Right lung (tissue), 5 donors: ENCODE measurements around the gene AP1B1. TPM values are rescaled to one million over a fixed set of nuclear protein-coding genes. Genes with fewer than 3 reads are reported as not detected.

Source experiments
- DNase-seq, 2 donors: peaks; one replicate each; pipeline ENCODE4 v3.0.0-alpha.2; 2013
- polyA plus RNA-seq, 5 donors: library from polyadenylated mRNA; unstranded; fragments of 120-200 nt; gene quantifications; one replicate each; pipeline versions ENCODE4 v1.2.1 to v1.2.3, GENCODE V29; 2013; ENCODE audit warnings: inconsistent platforms in 1 of 5, low replicate concordance in 1 of 5; ENCODE audit not compliant: insufficient read length in 5 of 5, insufficient read depth in 1 of 5

The AP1B1 gene
- polyA plus RNA-seq, 5 donors = 27.6 to 39.1 (median 33.7) TPM

GRCh38 chr22:29334148-29334547, 54.2 kb downstream of the AP1B1 start:
- DNase-seq = no peak

DNA sequence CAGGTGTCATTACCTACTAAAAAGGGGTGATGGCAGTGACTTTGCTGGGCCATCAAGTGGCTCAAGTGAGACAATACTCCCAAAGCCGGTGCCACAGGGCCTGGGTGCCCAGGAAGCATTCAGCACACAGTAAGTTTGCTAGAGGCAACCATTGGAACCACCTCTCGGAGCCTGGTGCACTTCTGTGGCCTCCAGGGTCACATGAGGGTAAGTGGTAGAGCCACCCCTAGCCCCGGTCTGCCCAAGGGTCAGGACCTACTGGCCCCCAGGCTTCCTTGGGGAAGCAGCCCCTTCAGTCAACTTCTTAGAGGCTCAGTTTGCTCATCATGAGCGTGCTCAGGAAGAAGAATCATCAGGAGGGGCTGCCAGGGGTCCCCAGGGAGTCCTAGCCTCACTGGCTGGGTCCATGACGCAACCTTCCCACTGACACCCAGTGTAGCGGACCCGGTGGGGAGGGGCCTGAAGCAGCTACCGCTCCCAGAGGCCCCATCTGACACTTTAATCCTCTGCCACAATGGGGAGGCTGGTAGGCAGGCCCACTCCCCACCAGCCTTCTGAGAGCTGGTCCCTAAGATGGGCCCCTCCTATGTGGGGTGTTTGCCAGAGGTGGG, 55.4 kb downstream of the AP1B1 start:
- no peak for DNase-seq

GRCh38 chr22:29331658-29332300, 56.6 kb downstream of the AP1B1 start:
- no peak for DNase-seq

GRCh38 chr22:29331213-29331612, 57.2 kb downstream of the AP1B1 start:
- no peak for DNase-seq

DNA sequence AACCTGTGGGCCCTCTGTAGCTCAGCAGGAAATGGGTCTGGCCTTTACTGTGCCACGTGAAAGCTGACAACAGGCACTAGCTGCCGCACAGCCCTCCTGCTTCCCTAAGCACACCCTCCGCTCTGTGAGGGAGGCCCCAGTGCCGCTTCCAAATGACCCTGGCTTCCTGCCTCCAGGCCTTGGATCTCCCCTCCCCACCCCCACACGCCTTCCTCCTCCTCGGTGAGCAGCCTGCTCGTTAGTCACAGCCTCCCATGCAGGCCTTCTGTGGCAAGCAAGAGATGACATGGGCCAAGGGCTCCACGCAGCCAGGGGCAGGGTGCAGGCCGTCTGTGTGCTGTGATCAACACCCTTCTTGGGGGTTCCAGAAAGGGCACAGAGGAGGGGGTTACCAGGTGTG, 57.6 kb downstream of the AP1B1 start:
- peak in 1 of 2 donors; percentile 28 for DNase-seq

GRCh38 chr22:29330291-29330690, 58.1 kb downstream of the AP1B1 start:
- DNase-seq = no peak

- no peak for DNase-seq
Observed at GRCh38 chr22:29329581-29329980, 58.8 kb downstream of the AP1B1 start.

DNA sequence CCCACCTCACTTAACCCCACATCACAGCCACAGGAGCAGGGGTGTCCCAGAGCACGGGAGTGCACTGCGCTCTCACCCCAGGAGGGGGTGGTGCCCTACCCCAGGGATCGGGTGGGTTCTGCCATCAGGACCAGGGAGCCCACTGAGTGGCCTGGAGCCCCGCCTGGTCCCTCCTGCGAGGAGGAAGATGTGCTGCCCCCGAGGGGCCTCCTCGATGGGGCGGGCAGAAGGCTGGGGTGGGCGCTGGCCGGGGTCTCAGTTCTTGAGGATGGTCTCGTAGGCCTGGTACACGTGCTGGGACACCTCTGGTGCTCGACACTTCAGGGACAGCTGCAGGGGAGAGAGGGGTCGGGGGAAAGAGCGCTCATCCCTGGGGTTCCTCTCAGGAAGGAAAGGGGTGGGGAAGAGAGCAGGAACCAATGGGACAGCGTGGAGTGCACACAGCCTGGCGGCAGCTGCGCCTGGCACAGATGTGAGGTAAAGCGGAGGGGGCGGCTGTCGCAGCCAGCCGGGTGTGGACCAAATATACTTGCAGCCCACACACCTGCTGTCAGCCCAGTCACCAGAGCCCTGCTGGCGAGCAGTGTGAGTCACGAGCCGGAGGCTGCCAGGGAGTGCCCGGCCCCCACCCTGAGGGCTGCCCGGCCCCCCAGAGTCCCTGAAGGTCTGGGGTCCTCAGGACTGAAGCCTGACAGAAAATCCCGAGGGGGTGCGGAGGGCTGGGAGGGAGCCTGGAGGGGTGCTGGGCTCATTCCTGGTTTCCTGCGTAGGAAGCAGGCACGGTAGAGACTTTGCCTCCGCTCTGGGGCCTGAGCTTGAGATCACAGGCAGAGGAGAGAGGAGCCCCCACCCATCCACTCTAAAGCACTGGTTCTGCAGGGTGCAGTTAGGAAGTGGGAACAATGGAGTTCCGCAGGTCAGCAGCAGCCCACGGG, 59.5 kb downstream of the AP1B1 start:
- DNase-seq = no peak

DNA sequence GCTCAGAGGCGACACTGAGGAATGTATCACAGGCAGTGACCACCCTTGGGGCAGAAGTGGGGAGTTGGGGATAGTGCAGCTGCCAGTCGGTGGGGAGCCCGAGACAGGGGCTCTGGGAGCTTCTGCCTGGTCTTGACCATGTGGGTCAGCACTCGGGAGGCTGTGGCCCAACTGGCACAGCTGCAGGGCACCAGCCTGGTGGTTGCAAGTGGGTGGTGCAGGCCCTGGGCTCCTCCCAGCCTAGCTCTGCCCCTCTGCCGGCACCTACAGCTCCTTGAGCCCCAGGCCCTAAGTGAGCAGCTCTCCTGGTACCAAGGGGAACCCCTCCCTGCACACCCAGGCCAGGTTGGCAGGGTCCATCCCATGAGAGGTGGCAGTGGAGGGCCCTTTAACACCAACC, 60.3 kb downstream of the AP1B1 start:
- no peak for DNase-seq

DNA sequence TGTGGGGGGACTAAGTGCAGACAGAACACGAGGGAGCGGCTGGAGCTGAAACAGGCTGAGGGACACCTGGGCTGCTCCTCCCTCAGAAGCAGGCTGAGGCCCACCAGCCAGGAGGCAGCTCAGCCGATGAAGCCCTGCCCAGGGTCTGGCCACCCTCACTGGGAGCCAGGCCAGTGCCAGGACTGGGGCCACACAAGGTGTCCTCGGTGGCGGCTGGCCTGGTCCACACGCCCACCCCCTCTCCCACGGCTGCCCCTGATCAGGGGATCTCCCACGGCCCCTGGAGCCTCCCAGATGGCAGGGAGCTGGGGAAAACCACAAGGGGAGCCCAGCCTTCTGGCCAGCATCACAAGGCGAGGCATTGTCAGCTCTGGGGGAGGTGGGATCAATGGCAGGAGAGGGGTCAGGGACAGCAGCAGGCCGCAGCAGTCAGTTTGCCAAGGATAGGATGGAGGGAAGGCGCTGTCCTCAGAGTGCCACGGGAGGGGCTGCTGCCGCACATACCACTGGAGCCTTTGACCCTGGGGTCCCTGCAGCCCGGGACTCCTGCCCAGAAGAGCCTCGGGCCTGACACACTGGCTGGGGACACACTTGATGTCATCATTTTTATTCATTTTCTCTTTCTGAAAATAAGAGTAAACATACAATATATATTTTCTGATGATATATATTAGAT, 61.1 kb downstream of the AP1B1 start:
- DNase-seq = no peak

DNA sequence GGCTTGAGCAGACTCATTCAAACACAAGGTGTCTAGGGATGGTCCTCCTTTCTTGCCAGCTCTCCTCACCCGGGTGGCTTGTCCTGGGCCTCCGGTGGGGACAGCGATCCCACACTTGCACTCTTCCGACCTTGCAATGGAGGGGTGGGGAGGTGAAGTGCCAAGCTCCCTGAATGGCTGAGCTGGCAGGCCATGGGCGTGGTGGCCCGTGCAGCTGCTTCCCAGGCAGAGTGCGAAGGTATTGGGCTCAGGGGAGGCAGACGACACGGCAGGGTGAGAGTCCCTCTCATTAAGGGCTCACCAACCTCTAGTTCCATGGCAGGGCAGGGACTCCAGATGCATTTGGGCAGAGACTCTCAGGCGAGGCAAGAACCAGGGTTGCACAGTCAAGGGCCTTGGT, 61.9 kb downstream of the AP1B1 start:
- no peak for DNase-seq

DNA sequence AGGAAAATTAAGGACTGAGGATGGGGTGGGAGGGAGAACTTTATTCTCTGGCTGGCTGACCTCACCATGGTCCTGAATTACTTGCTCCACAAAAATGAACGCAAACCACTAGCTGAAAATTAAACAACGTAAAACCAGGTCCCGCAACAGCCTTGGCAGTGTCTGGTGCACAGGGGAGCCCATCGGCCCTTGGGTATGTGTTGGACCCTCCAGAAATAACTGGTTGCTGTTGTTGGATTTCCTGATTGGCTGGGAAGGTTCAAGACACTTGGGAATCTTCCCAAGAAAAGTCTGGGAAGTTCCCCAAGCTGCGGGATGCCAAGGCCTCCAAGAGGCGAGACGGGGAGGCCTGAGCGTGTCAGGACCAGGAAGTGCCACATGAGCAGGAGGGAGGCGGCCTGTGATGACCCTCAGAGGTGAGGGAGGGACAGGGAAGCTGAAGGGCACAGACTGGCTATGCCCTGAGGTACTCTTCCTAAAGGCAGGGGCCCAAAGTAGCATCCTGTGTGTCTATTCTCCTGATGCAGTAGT, 62.5 kb downstream of the AP1B1 start:
- DNase-seq = no peak

- no peak for DNase-seq
Observed at GRCh38 chr22:29325356-29325755, 63.0 kb downstream of the AP1B1 start.

GRCh38 chr22:29323641-29324040, 64.7 kb downstream of the AP1B1 start:
- DNase-seq = no peak

DNA sequence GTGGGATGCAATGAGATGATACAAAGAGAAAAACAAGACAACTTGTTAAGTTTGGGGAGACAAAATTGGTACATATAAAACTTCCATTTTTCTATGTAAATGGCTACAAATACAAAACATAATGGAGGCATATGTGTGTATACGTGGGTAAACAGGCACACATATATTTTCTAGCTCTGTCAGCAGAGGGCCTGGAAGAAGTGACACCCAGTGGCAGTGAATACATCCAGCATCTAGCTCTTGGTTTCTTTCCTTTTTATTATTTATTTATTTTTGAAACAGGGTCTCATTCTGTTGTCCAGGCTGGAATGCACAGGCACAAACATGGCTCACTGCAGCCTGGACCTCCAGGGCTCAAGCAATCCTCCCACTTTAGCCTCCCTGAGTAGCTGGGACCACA, 67.8 kb downstream of the AP1B1 start:
- DNase-seq = no peak

- no peak for DNase-seq
Observed at GRCh38 chr22:29319072-29319471, 69.3 kb downstream of the AP1B1 start.

DNA sequence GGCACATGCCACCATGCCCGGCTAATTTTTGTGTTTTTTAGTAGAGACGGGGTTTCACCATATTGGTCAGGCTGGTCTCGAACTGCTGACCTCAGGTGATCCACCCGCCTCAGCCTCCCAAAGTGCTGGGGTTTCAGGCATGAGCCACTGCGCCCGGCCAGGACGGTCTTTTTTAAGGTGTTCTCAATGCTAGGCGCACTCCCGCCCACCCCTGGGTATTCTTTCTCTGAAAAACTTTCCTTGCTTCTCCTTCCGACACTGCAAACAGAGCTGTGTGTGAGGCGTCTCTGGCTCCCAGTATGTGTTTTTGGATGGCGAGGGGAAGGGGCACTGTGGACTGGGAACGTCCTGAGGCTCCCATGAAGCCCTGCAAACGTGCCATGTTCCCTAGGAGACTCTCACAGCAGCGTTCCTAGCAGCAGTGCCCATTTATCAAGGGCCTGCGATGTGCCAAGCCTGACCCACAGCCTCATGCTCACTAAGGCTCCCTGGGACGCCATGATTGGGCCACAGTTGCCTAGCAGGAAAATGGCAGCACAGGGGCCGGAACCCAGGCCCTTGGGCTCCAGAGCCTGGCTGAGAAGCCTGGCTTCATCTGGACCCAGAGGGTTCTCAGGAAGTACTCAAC, 70.4 kb downstream of the AP1B1 start:
- DNase-seq = no peak

DNA sequence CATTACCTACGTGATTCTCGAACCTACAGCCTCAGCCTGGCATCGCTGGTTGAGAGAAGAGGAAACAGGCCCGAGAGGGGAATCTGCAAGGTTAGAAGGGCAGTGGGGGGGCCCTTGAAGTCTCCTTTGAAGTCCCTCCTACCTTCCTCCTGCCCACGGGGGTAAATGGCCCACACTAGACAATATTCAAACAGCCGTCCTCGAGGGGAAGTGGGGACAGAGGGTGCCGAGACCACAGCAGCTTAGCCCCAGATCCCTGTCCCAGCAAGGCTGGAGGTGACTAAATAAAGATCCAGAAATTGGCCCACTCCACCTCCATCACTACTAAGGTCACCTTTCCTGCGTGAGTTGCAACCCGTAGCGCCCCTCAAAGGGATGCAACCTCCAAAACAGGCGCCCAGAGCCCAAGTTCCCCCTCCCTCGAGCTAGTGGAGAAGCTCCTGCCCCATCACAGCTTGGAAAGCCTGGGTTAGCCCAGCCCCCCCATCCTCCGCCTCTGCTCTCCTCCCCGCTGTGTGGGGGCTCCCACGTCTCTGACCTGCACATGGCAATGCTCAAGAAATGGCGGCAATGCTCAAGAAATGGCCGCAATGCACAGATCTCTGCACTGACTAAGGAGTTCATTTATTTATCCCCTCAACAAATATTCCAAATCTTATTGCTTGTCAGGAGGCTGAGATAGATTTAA, 72.1 kb downstream of the AP1B1 start:
- no peak for DNase-seq

- DNase-seq = no peak
Observed at GRCh38 chr22:29315286-29316140, 72.9 kb downstream of the AP1B1 start, which contains the start of gene RASL10A. Gene RASL10A, minus strand, starts transcription at chr22:29315697. Its CDS starts 451 bp downstream, at chr22:29315246.
